22Rv1 (cell line): ENCODE results near the gene KIF1A.

Experiments used
- H3K27ac ChIP-seq: fragments of 450-650 bp; 2 replicates; pipeline ENCODE4 v1.5.1; 2017
- ZFX ChIP-seq: fragments of 450-650 bp; IDR thresholded peaks from 2 replicates; pipeline ENCODE4 v1.6.1; 2017; ENCODE audit warnings: antibody characterized with exemption, borderline replicate concordance
- TF ChIP-seq, protein P1 (sequence below): fragments of 450-650 bp; IDR thresholded peaks from 2 replicates; pipeline ENCODE4 v1.5.1; 2017; ENCODE audit warnings: mild to moderate bottlenecking

KIF1A gene

DNA sequence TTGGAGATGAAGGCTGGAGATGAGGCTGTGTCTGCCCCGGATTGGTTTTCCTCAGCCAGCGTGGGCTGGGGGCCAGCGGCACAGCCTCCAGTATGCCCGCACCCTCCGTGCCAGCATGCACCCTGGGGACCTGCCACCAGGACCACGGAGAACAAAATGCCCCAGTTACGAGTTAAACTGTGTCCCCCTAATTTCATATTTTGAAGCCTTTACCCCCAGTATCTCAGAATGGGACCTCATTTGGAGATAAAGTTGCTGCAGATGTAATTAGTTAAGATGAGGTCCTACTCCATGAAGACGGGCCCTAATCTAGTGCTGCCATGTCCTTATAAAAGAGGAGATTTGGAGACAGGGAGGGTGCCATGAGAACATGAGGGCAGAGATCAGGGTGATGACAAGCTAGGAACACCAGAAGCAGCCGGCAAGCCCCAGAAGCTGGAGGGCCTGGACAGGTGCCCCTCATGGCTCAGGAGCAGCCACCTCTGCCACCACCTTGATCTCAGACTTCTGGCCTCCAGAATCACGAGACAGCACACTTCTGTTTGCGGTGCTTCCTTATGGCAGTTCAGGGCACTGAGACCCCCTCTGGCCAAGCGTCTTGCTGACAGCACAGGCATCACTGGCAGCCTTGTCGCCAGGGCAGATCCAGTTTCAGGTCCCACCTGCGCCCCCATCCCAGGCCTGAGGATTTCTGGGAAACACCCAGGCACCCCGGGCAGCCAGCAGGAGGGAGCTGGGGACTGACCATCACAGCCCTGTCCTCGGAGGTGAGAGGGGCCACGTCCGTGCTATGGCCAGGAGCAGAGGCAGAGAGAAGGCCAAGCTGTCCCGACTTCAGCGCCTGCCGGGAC lies 29.4 kb downstream of the KIF1A start:
- TF ChIP-seq, protein P1, sequence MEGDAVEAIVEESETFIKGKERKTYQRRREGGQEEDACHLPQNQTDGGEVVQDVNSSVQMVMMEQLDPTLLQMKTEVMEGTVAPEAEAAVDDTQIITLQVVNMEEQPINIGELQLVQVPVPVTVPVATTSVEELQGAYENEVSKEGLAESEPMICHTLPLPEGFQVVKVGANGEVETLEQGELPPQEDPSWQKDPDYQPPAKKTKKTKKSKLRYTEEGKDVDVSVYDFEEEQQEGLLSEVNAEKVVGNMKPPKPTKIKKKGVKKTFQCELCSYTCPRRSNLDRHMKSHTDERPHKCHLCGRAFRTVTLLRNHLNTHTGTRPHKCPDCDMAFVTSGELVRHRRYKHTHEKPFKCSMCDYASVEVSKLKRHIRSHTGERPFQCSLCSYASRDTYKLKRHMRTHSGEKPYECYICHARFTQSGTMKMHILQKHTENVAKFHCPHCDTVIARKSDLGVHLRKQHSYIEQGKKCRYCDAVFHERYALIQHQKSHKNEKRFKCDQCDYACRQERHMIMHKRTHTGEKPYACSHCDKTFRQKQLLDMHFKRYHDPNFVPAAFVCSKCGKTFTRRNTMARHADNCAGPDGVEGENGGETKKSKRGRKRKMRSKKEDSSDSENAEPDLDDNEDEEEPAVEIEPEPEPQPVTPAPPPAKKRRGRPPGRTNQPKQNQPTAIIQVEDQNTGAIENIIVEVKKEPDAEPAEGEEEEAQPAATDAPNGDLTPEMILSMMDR, result no peak
- no peak for TF ChIP-seq ZFX
- H3K27ac ChIP-seq, result no peak overlapping the region

DNA sequence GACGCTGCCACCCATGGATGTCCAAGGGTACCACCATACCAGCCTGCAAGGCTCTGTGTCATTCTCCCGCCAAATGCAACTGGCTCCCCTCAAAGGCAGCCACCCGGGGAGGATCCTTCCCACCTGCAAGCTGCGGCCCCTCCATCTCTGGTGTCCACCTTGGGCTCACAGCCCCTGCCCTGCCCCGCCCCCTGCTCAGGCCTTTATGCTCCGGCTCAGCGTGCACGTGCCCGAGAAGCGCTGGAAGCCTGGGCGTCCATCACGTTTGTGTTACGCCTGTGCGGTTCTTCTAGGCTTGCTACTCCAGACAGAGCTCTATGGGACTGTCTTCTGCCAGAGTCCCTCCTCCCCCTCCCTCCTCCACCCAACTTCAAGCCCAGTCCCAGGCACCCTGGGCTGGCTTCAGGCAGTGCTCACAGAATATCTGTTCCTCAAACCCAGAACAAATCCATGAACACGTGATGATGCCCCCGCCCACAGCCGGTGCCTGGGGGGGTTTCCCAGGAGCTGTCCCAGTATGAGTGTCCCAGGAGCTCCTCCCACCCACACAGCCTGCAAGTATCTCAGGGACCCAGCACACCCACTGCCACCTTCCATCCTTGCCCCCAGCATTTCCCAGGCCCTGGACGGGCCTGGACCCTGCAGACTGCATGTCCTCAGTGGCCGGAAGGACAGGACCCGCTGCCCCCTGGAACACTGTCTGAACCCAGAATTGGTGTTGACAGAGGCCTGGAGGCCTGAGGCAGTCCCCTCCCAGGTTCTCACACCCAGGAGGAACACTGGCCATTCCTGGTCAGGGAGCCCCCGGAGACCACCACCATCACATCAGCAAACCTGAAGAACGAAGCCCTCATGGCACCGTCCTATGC lies 30.3 kb downstream of the KIF1A start:
- no peak for TF ChIP-seq ZFX
- TF ChIP-seq, protein P1, result no peak
- no peak overlapping the region for H3K27ac ChIP-seq

DNA sequence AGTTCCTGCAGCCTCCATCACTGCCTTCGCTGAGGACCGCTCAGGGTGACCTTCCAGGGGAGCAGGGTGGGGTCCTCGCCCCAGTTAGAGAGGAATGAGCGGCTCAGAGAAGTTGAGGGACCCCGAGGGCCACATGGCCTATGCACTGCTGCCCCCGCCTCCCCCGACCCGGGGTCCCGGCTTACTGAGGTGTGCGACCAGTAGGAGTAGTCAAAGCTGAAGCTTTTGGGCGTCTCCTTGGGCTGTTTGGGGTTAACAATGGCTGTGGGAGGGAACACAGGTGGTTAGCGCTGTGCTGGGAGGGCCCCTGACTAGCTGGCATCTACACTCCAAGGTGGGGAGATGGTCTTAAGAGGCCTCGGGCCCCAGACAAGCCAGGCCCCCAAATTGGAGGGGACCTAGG lies 31.0 kb downstream of the KIF1A start:
- TF ChIP-seq, protein P1, result no peak
- no peak for TF ChIP-seq ZFX
- no peak overlapping the region for H3K27ac ChIP-seq

DNA sequence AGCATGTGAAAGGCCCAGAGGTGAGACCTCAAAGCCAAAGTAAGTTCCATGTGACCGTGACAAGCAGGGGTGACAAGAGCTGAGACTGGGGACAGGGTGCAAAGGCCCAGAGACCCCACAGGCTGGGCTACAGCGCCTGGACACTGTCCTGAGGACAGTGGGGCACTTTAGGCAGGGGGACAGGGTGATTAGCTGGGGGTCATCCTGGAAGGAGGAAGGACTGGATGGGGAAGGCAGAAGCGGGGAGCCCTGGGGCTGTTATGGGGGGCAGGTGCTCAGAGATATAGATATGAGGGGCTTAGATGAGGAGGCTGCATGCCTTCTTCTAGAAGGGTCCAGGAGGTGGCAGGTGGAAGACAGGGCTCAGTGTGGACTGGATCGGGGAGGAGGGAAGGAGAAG lies 31.5 kb downstream of the KIF1A start:
- H3K27ac ChIP-seq, result no peak overlapping the region
- TF ChIP-seq, protein P1, result no peak
- TF ChIP-seq ZFX, result no peak

DNA sequence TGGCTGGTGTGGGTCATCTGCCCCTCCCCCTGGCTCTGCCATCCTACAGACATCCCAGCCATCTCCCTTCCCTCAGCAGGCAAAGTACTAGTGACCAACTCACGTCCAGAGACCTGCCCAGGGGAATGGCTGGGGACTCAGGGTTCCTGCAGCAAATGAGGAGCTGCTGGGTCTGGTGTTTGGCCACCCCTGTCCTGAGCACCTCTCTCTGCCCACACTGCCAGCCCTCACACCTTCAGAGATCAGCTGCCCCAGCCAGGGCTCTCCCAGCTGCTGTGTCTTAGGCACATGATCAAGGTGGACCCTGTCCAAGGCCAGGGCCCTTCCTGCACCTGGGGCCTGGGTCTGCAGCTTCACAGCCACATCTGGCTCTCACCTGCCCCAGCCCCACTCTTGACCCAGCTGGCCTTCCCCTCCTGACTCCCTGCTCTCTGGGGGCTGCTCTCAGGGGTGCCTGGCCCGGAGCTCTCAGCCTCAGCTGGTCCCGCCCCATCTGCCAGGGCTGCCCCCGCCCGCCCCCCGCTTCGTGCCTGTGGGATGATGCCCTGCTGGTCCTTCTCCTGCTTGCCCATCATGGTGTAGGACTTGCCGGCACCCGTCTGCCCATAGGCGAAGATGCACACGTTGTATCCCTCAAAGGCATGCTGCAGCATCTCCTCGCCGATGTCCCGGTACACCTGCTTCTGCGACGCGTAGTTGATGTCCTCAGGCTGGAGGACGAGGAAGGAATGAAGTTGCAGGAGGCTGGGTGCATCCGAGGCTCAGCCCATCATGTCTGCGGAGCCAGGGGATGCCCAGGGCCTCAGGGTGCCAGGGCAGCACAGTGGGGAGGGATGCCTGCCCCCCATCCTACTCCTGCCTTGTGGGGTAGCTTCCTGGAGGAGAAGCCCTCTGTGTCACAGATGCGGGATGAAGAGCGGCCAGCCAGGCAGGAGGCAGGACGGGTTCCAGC lies 32.2 kb downstream of the KIF1A start:
- no peak for TF ChIP-seq ZFX
- TF ChIP-seq, protein P1, result no peak

DNA sequence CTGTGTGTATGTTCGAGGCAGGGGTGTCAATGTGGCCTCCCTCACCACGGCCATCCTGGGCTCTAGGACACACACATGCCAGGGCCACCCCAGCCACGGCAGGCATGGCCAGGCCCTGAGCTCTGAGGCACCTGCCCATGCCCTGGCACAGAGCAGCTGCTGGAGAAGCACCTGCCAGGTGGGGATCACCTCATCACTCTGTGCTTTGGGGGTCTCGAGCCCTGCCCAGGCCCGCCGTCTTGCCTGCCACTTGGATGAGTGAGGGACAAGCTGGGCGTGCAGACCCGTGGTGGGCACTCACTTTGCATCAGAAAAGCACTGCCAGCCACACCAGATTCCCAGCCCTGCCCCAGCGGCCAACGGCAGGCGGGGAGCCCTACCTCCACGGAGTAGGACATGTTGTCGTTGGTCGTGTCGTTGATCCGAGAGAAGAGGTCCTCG lies 33.1 kb downstream of the KIF1A start:
- no peak overlapping the region for H3K27ac ChIP-seq
- no peak for TF ChIP-seq ZFX
- TF ChIP-seq, protein P1, result no peak

More for the DNA sequence above, 32.2 kb downstream of the KIF1A start:
- H3K27ac ChIP-seq, result no peak overlapping the region
